ENCODE data around the gene RIPOR3. TPM values are rescaled to one million over a fixed set of nuclear protein-coding genes. Genes with fewer than 3 reads are reported as not detected.

The RIPOR3 gene
- polyA plus RNA-seq, 1 donor (not counting 4 experiments of a cell fraction or from before 2014, with no cell fraction given): 0.10 TPM

- H3K9ac ChIP-seq (ENCODE audit: control insufficient read depth, extremely low read depth, insufficient read depth, low read length): no peak overlapping the region
- H3K27ac ChIP-seq (ENCODE audit: control insufficient read depth, insufficient read depth, low read length): peak overlapping the region; percentile 98
- no peak overlapping the region for H3K4me2 ChIP-seq (ENCODE audit: control insufficient read depth, extremely low read depth, insufficient read depth, low read depth, low read length)
- no peaks in the 10 kb centered on the region for H4K20me1 ChIP-seq (ENCODE audit: control insufficient read depth, extremely low read depth, insufficient read depth, low read length)
- dilution Hi-C loops (cut with MboI; ENCODE audit: extremely low pct_ligation_motif_present, low sequenced_read_pairs): no loop called here
- peaks cover 9% of the 10 kb centered on the region for H3K79me2 ChIP-seq (ENCODE audit: control insufficient read depth, insufficient read depth, low read length)
- no peaks in the 10 kb centered on the region for H3K9me3 ChIP-seq (ENCODE audit: control insufficient read depth, low read depth, low read length)
- H3K36me3 ChIP-seq (ENCODE audit: control insufficient read depth in 2 of 2, extremely low read depth in 1 of 2, insufficient read depth in 2 of 2, low read length in 2 of 2): no peaks in the 10 kb centered on the region
- H3K9me1 ChIP-seq (ENCODE audit: control insufficient read depth, extremely low read depth, insufficient read depth, low read length): no peaks in the 10 kb centered on the region
- TF ChIP-seq CTCF (optimal IDR thresholded peaks at IDR 0.05 in 1 of 3, IDR thresholded peaks at IDR 0.05 in 1 of 3, conservative IDR thresholded peaks at IDR 0.05 in 1 of 3; ENCODE audit: extremely low read depth in 1 of 3, insufficient read depth in 2 of 3, low read length in 3 of 3): no peak
- no peak for TF ChIP-seq EZH2 (IDR thresholded peaks at IDR 0.05; ENCODE audit: low read length)
- H3K27me3 ChIP-seq (ENCODE audit: control insufficient read depth, extremely low read depth, insufficient read depth, low read length): no peaks in the 10 kb centered on the region
- no peak overlapping the region for H2AFZ ChIP-seq (ENCODE audit: control insufficient read depth, low read length)
- peaks cover 49% of the 10 kb centered on the region for H3K4me1 ChIP-seq (ENCODE audit: control insufficient read depth, extremely low read depth, insufficient read depth, low read length)
- FAIRE-seq (no peak), DNase-seq (ENCODE audit: low read depth, low spot score) (no peak)
- H3K4me3 ChIP-seq (ENCODE audit: control insufficient read depth in 2 of 3, extremely low read depth in 1 of 3, insufficient read depth in 2 of 3, low read depth in 1 of 3, low read length in 3 of 3): no peak overlapping the region
These were observed 35.8 kb upstream of the RIPOR3 start for GRCh38 chr20:50726955-50727791.

- H3K27ac ChIP-seq (ENCODE audit: control insufficient read depth, insufficient read depth, low read length): peak overlapping the region; percentile 82
- H3K9ac ChIP-seq (ENCODE audit: control insufficient read depth, extremely low read depth, insufficient read depth, low read length): peak overlapping the region; percentile 57
- no peak overlapping the region for H3K4me3 ChIP-seq (ENCODE audit: control insufficient read depth in 2 of 3, extremely low read depth in 1 of 3, insufficient read depth in 2 of 3, low read depth in 1 of 3, low read length in 3 of 3)
- no peaks in the 10 kb centered on the region for H3K79me2 ChIP-seq (ENCODE audit: control insufficient read depth, insufficient read depth, low read length)
- H3K4me2 ChIP-seq (ENCODE audit: control insufficient read depth, extremely low read depth, insufficient read depth, low read depth, low read length): no peak overlapping the region
- H3K36me3 ChIP-seq (ENCODE audit: control insufficient read depth in 2 of 2, extremely low read depth in 1 of 2, insufficient read depth in 2 of 2, low read length in 2 of 2): no peaks in the 10 kb centered on the region
- no peaks in the 10 kb centered on the region for H3K27me3 ChIP-seq (ENCODE audit: control insufficient read depth, extremely low read depth, insufficient read depth, low read length)
- FAIRE-seq (no peak), DNase-seq (ENCODE audit: low read depth, low spot score) (no peak)
- H3K9me3 ChIP-seq (ENCODE audit: control insufficient read depth, low read depth, low read length): no peaks in the 10 kb centered on the region
- no peak overlapping the region for H2AFZ ChIP-seq (ENCODE audit: control insufficient read depth, low read length)
- H3K9me1 ChIP-seq (ENCODE audit: control insufficient read depth, extremely low read depth, insufficient read depth, low read length): no peaks in the 10 kb centered on the region
- TF ChIP-seq CTCF (optimal IDR thresholded peaks at IDR 0.05 in 1 of 3, IDR thresholded peaks at IDR 0.05 in 1 of 3, conservative IDR thresholded peaks at IDR 0.05 in 1 of 3; ENCODE audit: extremely low read depth in 1 of 3, insufficient read depth in 2 of 3, low read length in 3 of 3): no peak
- TF ChIP-seq EZH2 (IDR thresholded peaks at IDR 0.05; ENCODE audit: low read length): no peak
- peaks cover 48% of the 10 kb centered on the region for H3K4me1 ChIP-seq (ENCODE audit: control insufficient read depth, extremely low read depth, insufficient read depth, low read length)
- dilution Hi-C loops (cut with MboI; ENCODE audit: extremely low pct_ligation_motif_present, low sequenced_read_pairs): no loop called here
- no peaks in the 10 kb centered on the region for H4K20me1 ChIP-seq (ENCODE audit: control insufficient read depth, extremely low read depth, insufficient read depth, low read length)
These were observed 34.3 kb upstream of the RIPOR3 start for GRCh38 chr20:50725724-50726005.
